VCaP (cell line): ENCODE data around the gene STIL.

Source experiments
- H3K27ac ChIP-seq: fragments of 450-650 bp; 2 replicates; pipeline ENCODE4 v1.5.1; 2017
- CTCF ChIP-seq: fragments of 450-650 bp; conservative IDR thresholded peaks from 2 replicates; pipeline ENCODE4 v1.5.1; 2017; ENCODE audit warnings: mild to moderate bottlenecking, moderate library complexity

STIL gene

GRCh38 chr1:47231301-47232186 lies 82.4 kb downstream of the STIL start:
- H3K27ac ChIP-seq: no peak overlapping the region
- TF ChIP-seq CTCF: no peak

GRCh38 chr1:47230692-47231300 lies 83.2 kb downstream of the STIL start:
- no peak overlapping the region for H3K27ac ChIP-seq
- TF ChIP-seq CTCF: no peak

GRCh38 chr1:47229886-47230691 lies 83.9 kb downstream of the STIL start:
- no peak for TF ChIP-seq CTCF
- no peak overlapping the region for H3K27ac ChIP-seq

GRCh38 chr1:47229031-47229885 lies 84.7 kb downstream of the STIL start:
- no peak for TF ChIP-seq CTCF
- no peak overlapping the region for H3K27ac ChIP-seq

GRCh38 chr1:47228644-47229030 lies 85.3 kb downstream of the STIL start:
- TF ChIP-seq CTCF: no peak
- no peak overlapping the region for H3K27ac ChIP-seq

GRCh38 chr1:47227341-47228232 lies 86.4 kb downstream of the STIL start:
- no peak for TF ChIP-seq CTCF
- H3K27ac ChIP-seq: no peak overlapping the region
